NCI-H748 (cell line): ENCODE results near the gene PLEK.
"Not testable (repeated sequence)": the region's sequence is repeated elsewhere in the genome, so short reads cannot be mapped to it uniquely, and the experiment has no call there.

Source experiments
- DNase-seq: peaks from one replicate; lab custom pipeline; 2025; ENCODE audit not compliant: unreplicated experiment; lab: John Stamatoyannopoulos, UW

Gene PLEK

DNA sequence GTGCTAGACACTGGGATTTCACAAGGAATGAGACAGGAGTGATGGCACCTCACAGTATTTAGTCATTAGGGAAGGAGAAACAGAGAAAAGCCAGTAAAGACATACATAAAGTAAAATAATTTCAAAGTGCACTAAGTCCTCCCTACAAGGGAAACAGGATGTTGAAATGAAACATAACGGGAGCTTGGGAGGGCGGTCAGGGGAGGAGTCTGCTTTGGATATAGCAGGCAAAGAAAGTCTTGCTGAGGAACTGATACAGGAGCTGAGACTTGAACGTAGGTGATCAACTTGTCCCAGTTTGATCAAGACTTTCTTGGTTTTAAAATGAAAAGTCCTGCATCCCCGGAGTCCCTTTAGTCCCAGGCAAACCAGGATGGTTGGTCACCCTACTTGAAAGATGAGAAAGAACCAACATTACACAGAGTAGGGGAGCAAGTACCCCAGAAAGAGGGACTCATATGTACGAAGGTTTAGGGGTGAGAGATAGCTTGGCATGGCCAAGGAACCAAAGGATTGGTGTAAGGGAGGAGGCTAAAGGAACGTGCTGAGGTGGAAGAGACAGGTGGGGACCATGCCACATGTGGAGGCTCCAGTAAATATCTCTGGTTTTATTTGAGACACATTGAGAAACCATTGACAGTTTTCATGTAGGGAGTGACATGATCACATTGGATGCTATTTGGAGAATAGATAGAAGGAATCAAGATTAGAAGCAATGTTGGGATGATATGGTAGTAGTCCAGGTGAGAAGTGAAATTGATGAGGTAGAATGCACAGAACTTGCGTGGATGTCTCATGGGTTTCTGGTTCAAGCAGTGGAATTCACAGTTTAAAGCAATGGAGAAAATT is 73.6 kb downstream of the PLEK start:
- no peak for DNase-seq

DNA sequence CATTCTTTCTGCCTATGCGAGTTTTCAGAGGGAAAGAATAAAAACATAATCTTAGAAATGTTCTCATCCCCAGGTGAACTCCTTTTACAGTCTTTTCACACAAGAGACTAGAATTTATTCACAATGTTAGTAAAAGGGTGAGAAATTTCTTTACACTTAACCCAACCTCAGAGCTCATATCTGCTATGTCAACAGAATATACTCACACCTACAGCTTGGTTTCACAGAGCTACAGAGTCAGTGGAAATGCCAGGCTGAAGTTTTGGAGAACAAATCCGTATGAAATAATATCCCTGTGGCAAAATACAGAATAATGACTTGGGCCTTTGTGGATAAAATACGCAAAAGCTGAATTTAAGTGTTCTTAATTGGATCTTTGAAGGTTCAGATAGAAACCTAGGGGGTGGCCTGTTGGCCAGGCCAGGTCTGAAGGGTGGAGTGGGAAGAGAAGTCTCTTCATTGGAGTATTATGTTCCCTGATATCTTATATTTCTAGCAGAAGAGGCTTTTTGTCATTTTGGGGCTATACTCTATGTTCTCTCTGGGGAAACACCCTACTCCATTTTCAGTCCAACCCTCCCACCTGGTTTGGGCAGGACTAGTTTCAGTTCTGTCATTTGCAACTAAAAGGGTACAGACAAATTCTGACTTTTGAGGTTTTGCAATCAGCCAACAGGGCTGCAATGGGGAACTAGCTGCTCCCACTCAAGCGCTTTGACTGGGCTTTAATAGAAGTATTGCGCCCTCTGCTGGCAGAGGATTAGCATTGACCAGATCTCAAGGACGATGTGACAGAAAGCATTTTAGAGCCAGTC is 76.3 kb downstream of the PLEK start:
- DNase-seq: peak; percentile 76

- no peak for DNase-seq
Observed at GRCh38 chr2:68441994-68442322, 76.9 kb downstream of the PLEK start.

GRCh38 chr2:68446425-68446824 is 81.3 kb downstream of the PLEK start:
- not testable (repeated sequence) for DNase-seq
